Measurements from ENCODE around the gene CADPS. TPM values are rescaled to one million over a fixed set of nuclear protein-coding genes. Genes with fewer than 3 reads are reported as not detected.

CADPS gene
- total and polyA plus RNA-seq, 4 donors: 0.13 to 3.6 (median 0.49) TPM

- DNase-seq: no peak
These were observed 498.0 kb downstream of the CADPS start for GRCh38 chr3:62376906-62377877.

GRCh38 chr3:62376454-62376720 lies 498.8 kb downstream of the CADPS start:
- peaks cover 0 to 16% (median 0%) of the 10 kb centered on the region in 5 donors for H3K4me1 ChIP-seq (ENCODE audit: control insufficient read depth in 5 of 5, insufficient read depth in 5 of 5, low read length in 5 of 5)
- ATAC-seq (ENCODE audit: insufficient read depth, low FRiP score): no peak
- H3K27ac ChIP-seq (ENCODE audit: low read depth in 1 of 2, low read length in 1 of 2): no peak overlapping the region
- TF ChIP-seq CTCF (IDR thresholded peaks at IDR 0.05; ENCODE audit: control extremely low read depth, extremely low read depth): no peak
- H3K36me3 ChIP-seq (ENCODE audit: control insufficient read depth in 4 of 4, insufficient read depth in 4 of 4, low read length in 4 of 4): no peaks in the 10 kb centered on the region
- 46 to 49% methylated on average over 3 of the region's 3 CpGs for WGBS, 2 donors
- H3K4me3 ChIP-seq: no peak overlapping the region
- no peak overlapping the region for H3K9ac ChIP-seq (ENCODE audit: insufficient read depth in 1 of 2, low read length in 2 of 2)
- H3K27me3 ChIP-seq (ENCODE audit: control insufficient read depth in 3 of 3, insufficient read depth in 3 of 3, low read length in 2 of 3): peaks cover 40 to 95% (median 86%) of the 10 kb centered on the region in 3 donors
- H3K9me3 ChIP-seq (ENCODE audit: control insufficient read depth in 4 of 4, insufficient read depth in 3 of 4, low read length in 3 of 4): peaks cover 0 to 11% (median 0%) of the 10 kb centered on the region in 4 donors
- DNase-seq: no peak

More at GRCh38 chr3:62376906-62377877, 498.0 kb downstream of the CADPS start:
- peaks cover 0 to 16% (median 0%) of the 10 kb centered on the region in 5 donors for H3K4me1 ChIP-seq (ENCODE audit: control insufficient read depth in 5 of 5, insufficient read depth in 5 of 5, low read length in 5 of 5)
- H3K9me3 ChIP-seq (ENCODE audit: control insufficient read depth in 4 of 4, insufficient read depth in 3 of 4, low read length in 3 of 4): peaks cover 0 to 7% (median 0%) of the 10 kb centered on the region in 4 donors
- H3K27me3 ChIP-seq (ENCODE audit: control insufficient read depth in 3 of 3, insufficient read depth in 3 of 3, low read length in 2 of 3): peaks cover 33 to 97% (median 87%) of the 10 kb centered on the region in 3 donors
- TF ChIP-seq CTCF (IDR thresholded peaks at IDR 0.05; ENCODE audit: control extremely low read depth, extremely low read depth): no peak
- no peak overlapping the region for H3K9ac ChIP-seq (ENCODE audit: insufficient read depth in 1 of 2, low read length in 2 of 2)
- no peak overlapping the region for H3K4me3 ChIP-seq
- WGBS, 2 donors: 15 to 19% methylated on average over 65 of the region's 65 CpGs
- ATAC-seq (ENCODE audit: insufficient read depth, low FRiP score): no peak
- no peak overlapping the region for H3K27ac ChIP-seq (ENCODE audit: low read depth in 1 of 2, low read length in 1 of 2)
- H3K36me3 ChIP-seq (ENCODE audit: control insufficient read depth in 4 of 4, insufficient read depth in 4 of 4, low read length in 4 of 4): no peaks in the 10 kb centered on the region

- H3K27ac ChIP-seq (ENCODE audit: low read depth in 1 of 2, low read length in 1 of 2): no peak overlapping the region
- H3K36me3 ChIP-seq (ENCODE audit: control insufficient read depth in 4 of 4, insufficient read depth in 4 of 4, low read length in 4 of 4): no peaks in the 10 kb centered on the region
- H3K9me3 ChIP-seq (ENCODE audit: control insufficient read depth in 4 of 4, insufficient read depth in 3 of 4, low read length in 3 of 4): peaks cover 0 to 11% (median 0%) of the 10 kb centered on the region in 4 donors
- no peak for TF ChIP-seq CTCF (IDR thresholded peaks at IDR 0.05; ENCODE audit: control extremely low read depth, extremely low read depth)
- no peak overlapping the region for H3K4me3 ChIP-seq
- no peak for DNase-seq
- H3K27me3 ChIP-seq (ENCODE audit: control insufficient read depth in 3 of 3, insufficient read depth in 3 of 3, low read length in 2 of 3): peaks cover 41 to 95% (median 86%) of the 10 kb centered on the region in 3 donors
- no peak overlapping the region for H3K9ac ChIP-seq (ENCODE audit: insufficient read depth in 1 of 2, low read length in 2 of 2)
- H3K4me1 ChIP-seq (ENCODE audit: control insufficient read depth in 5 of 5, insufficient read depth in 5 of 5, low read length in 5 of 5): peaks cover 0 to 16% (median 0%) of the 10 kb centered on the region in 5 donors
- no peak for ATAC-seq (ENCODE audit: insufficient read depth, low FRiP score)
- 21% methylated on average over 14 of the region's 14 CpGs for WGBS, 2 donors
These were observed 499.4 kb downstream of the CADPS start for GRCh38 chr3:62375655-62376453.

Measured in lung (tissue), 12 donors.